Right renal pelvis (tissue), 4 donors: ENCODE data around the gene NFKBIZ. TPM values are rescaled to one million over a fixed set of nuclear protein-coding genes. Genes with fewer than 3 reads are reported as not detected.

Experiments used
- DNase-seq, 4 donors: peaks; one replicate each; pipeline ENCODE4 v3.0.0-alpha.2; 2013; ENCODE audit warnings: low read depth in 4 of 4, low spot score in 3 of 4, missing footprints in 1 of 4
- polyA plus RNA-seq, 4 donors: library from polyadenylated mRNA; unstranded; fragments of 120-200 nt; gene quantifications; one replicate each; pipeline ENCODE4 v1.2.1, GENCODE V29; 2013; ENCODE audit not compliant: insufficient read length in 4 of 4

The NFKBIZ gene, protein sequence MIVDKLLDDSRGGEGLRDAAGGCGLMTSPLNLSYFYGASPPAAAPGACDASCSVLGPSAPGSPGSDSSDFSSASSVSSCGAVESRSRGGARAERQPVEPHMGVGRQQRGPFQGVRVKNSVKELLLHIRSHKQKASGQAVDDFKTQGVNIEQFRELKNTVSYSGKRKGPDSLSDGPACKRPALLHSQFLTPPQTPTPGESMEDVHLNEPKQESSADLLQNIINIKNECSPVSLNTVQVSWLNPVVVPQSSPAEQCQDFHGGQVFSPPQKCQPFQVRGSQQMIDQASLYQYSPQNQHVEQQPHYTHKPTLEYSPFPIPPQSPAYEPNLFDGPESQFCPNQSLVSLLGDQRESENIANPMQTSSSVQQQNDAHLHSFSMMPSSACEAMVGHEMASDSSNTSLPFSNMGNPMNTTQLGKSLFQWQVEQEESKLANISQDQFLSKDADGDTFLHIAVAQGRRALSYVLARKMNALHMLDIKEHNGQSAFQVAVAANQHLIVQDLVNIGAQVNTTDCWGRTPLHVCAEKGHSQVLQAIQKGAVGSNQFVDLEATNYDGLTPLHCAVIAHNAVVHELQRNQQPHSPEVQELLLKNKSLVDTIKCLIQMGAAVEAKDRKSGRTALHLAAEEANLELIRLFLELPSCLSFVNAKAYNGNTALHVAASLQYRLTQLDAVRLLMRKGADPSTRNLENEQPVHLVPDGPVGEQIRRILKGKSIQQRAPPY
- 10 to 100 TPM in 2 of 4 donors, 1 to 10 TPM in 2; 3.9 to 10.9 (median 7.7) TPM for polyA plus RNA-seq

DNA sequence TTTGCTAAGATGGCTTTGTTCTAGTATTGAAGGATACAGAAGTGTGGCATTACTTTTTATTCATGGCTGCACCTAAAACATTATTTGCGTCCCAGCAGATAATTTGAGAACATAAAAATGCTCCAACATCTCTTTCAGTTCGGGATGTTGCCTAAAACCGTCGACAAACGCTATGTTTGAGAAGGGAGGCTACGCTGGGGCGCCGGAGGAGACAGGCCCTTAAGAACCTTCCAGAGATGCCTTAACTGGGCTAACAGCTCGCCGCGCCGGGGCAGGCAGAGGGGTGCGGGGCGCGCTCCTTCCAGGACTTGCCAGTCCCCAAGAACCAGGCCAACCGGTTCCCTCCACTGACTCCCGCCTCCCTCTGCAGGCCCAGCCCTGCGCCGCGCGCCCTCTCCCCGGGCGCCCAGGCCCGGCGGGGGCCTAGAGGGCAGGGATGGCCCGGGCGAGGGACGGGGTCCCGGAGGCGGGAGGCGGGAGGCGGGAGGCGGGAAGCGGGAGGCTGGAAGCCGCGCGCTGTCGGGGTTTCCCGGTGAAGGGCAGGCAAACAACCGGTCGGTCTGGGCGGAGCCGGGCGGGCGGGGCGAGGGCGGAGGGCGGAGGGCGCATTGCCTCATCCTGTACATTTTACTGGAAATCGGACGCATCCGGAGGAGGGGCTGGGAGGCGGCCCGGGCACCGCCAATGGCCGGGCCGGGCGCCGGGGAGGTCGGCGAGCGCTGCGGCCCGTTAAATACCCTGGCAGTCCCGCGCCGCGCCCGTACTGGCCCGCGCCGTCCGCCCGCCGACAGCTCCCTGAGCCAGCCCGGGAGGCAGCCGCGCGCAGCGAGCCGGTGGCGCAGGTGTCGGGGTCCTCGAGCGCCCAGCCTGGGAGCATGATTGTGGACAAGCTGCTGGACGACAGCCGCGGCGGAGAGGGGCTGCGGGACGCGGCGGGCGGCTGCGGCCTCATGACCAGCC is at the start of gene NFKBIZ:
Gene NFKBIZ, plus strand, starts transcription at position 761 of the 960 bp plus-strand sequence. Its CDS starts 115 bp downstream, at position 876.
- peak; percentile 76 to 81 (median 78) for DNase-seq

GRCh38 chr3:101801174-101801573 is 48.1 kb upstream of the NFKBIZ start:
- no peak for DNase-seq

- DNase-seq, result no peak
Observed at GRCh38 chr3:101802179-101802578, 47.1 kb upstream of the NFKBIZ start.

- no peak for DNase-seq
Observed at GRCh38 chr3:101803173-101803782, 46.0 kb upstream of the NFKBIZ start.

DNA sequence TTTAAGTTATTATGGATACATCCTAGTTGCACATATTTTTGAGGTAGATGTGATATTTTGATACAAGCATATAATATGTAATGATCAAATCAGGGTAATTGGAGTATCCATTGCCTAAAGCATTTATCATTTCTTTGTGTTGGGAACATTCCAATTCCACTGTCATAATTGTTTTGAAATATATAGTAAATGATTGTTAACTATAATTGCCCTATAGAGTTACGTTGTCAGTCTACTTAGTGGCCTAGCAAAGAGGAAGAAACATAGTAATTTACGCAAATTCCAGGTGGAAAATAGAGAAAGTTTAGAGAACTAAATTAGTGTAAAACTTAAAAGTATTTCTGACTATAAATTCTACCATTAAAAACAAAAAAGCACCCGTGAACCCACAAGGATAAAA is 45.4 kb upstream of the NFKBIZ start:
- DNase-seq, result no peak

DNA sequence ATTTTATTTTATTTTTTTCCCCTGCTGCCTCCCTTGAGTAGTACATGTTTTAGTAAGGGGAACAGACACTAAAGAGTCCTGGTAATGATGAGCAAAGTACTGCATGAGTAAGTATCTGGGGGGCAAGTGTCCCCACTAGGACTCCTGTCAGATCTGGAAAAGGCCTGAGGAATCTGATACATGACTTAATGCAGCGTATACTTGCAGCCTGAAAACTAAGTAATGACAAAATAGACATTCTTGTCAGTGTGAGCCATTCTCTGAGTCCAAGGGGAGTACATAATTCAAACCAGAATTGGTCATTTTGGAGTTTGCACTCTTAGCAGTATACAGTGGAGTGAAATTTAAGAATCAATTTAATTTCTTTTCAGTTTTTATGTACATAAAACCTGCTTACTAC is 42.8 kb upstream of the NFKBIZ start:
- DNase-seq, result no peak

DNA sequence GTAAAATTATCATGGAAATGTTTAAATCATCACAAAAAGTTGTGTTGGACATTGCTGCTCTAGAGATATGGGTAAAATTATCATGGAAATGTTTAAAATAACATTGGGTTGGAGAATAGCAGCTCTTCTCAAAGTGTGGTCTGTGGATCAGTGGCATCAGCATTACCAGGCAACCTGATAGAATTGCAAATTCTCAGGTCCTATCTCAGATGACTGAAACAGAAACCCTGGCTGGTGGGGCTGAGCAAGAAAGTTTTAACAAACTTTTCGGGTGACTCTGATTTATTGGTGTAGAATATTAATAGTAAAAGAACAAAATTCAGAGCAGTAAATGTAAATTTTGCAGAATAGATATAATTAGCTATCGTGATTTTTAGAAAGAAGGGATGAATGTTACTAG is 41.4 kb upstream of the NFKBIZ start:
- DNase-seq, result no peak

GRCh38 chr3:101809178-101810021 is 39.9 kb upstream of the NFKBIZ start:
- no peak for DNase-seq

DNA sequence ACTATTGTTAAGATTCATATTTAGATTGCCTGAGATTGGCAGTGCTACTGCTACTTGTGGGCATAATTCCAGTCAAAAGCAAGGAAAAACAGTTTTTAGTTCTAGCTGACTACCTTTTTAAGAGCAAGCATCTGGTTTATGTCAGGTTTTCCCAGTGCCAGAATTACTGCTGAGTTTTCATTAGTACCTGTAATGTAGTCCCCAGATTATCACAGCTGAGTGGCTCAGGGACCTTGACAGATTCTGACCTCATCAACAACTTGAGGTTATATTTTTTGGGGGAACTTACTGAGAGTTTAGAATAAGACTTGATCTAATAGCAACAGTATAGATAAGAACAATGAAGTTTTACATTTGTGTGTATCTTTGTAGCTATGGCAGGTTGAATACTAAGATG is 39.3 kb upstream of the NFKBIZ start:
- DNase-seq, result no peak

DNA sequence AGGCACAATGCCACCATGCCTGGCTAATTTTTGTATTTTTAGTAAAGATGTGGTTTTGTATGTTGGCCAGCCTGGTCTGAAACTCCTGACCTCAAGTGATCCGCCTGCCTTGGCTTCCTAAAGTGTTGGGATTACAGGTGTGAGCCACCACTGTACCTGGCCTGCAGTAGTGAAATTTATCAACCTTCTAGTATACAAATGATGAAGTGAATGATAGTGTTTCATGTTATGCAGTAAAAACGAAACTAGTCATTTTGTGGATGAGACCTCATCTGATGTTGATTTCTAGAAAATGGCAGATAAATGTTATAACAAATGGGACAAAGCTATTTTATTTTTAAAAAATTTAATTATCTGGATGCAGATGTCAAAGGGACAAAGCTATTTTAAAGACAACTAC is 37.4 kb upstream of the NFKBIZ start:
- DNase-seq, result no peak

DNA sequence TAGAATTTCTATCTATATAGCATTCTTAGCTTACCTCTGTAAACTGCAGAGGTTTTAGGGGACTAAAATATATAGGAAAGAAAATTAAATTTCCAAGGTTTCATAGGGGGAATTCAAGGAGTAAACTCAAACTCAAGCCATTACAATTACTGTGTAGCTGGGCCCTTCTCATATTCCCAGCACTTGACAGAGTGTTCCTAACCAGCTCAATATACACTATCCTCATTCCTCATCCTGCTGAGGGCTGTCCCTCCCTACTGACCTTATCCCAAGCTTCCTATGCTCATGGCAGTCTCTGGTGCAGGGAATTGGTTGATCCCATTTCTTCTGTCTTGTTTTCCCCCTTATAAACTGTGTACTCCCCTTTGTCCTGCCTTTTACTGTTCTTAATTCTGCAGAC is 36.4 kb upstream of the NFKBIZ start:
- DNase-seq, result no peak

- no peak for DNase-seq
Observed at GRCh38 chr3:101813817-101814440, 35.4 kb upstream of the NFKBIZ start.

DNA sequence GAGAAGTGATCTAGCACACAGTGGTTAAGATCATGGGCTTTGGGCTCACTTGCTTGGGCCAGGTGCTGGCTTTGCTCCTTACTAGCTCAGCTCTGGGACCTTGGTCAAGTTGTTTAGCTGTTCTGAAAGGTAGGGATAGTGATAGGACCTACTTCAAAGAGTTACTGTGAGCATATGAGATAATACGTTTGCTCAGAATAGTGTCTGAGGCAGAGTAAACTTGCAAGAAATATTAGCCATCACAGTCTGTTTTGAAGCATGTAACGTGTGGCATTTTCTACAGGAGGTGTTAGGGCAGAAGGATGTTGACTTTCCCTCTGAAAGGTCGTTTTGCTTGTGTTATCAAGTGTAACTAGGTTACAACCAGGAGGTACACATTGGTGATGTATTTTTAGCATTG is 34.5 kb upstream of the NFKBIZ start:
- DNase-seq, result no peak

DNA sequence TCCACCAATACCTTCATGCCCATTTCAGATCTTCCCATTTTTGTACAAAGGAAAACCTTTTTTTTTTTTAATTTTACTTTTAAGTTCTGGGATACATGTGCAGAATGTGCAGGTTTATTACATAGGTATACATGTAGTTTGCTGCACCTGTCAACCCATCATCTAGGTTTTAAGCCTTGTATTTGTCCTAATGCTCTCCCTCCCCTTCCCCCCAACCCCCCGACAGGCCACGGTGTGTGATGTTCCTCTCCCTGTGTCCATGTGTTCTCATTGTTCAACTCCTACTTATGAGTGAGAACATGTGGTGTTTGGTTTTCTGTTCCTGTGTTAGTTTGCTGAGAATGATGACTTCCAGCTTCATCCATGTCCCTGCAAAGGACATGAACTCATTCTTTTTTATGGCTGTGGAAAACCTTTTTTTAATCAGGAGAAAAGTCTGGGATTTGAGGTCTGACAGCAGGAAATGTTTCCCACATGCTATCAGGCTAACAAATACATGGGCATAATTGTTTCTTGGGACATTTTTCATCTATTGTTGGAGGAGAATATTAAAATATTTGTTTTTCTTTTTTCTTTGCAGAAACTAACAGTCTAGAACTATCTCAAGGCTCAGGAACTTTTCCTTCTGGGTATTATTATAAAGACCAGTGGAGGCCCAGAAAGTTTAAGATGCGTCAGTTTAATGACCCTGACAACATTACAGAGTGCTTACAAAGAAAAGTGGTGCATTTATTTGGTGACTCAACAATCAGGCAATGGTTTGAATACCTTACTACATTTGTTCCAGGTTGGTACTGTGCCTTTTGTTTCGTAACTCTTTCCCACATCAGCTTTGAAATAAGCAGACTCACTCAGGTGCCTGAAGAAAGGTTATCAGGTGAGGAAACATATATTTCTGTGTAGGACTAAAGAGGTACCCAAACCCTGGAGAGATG is 32.8 kb upstream of the NFKBIZ start:
- no peak for DNase-seq

DNA sequence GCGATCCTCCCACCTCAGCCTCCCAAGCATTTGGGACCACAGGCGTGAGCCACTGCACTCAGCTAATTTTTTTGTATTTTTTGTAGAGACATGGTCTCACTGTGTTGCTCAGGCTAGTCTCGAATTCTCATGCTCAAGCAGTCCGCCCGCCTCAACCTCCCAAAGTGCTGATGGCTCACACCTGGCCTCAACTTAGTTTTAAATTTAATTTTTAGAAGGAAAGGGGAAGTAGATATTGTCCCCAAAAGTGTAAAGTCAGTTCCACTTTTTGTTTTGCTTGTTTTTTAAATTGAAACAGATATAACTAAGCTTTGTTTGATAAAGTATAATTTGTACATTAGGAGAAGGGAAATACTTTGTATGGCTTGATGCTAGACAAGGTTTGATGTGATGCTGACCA is 31.3 kb upstream of the NFKBIZ start:
- no peak for DNase-seq

GRCh38 chr3:101819649-101820206 is 29.6 kb upstream of the NFKBIZ start:
- no peak for DNase-seq

DNA sequence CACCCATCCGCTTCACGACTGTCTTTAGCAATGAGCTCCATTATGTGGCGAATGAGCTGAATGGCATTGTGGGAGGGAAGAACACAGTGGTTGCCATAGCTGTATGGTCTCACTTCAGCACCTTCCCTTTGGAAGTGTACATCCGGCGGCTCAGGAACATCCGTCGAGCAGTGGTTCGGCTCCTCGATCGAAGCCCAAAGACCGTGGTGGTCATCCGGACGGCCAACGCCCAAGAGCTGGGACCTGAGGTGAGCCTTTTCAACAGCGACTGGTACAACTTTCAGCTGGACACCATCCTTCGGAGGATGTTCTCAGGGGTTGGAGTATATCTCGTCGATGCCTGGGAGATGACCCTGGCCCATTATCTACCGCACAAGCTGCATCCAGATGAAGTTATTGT is 27.8 kb upstream of the NFKBIZ start:
- no peak for DNase-seq

- no peak for DNase-seq
Observed at GRCh38 chr3:101823525-101823924, 25.8 kb upstream of the NFKBIZ start.
